ENCODE measurements around the gene FGFR2. TPM values are rescaled to one million over a fixed set of nuclear protein-coding genes. Genes with fewer than 3 reads are reported as not detected.

Gene FGFR2
- total and polyA plus RNA-seq, 2 donors (not counting 3 experiments of a cell fraction or from before 2014, with no cell fraction given): 0.06 TPM; not detected in 1

GRCh38 chr10:121572859-121573537 lies 25.2 kb downstream of the FGFR2 start:
- Histone ChIP-seq H3K9me3 (replicated peaks; ENCODE audit: control insufficient read depth, insufficient read depth, low read length) (no peaks in the 10 kb centered on the region), H2AFZ (ENCODE audit: low read depth, low read length) (no peak overlapping the region), H3K27me3 (ENCODE audit: control insufficient read depth in 2 of 2, insufficient read depth in 2 of 2, low read length in 2 of 2) (no peaks in the 10 kb centered on the region), H3K9ac (replicated peaks; ENCODE audit: extremely low read depth, insufficient read depth, low read length) (no peak overlapping the region), H3K9me1 (replicated peaks; ENCODE audit: control insufficient read depth, extremely low read depth, insufficient read depth, low read length) (no peaks in the 10 kb centered on the region), H3K36me3 (ENCODE audit: control insufficient read depth in 2 of 2, extremely low read depth in 1 of 2, insufficient read depth in 2 of 2, low read length in 2 of 2) (no peaks in the 10 kb centered on the region), H3K4me3 (replicated peaks in 1 of 3; ENCODE audit: insufficient read depth in 1 of 3, low read depth in 1 of 3, low read length in 3 of 3) (no peak overlapping the region), H4K20me1 (replicated peaks; ENCODE audit: control insufficient read depth, extremely low read depth, insufficient read depth, low read length) (no peaks in the 10 kb centered on the region), H3K79me2 (ENCODE audit: control insufficient read depth, insufficient read depth, low read length) (no peaks in the 10 kb centered on the region), H3K4me1 (ENCODE audit: control insufficient read depth, extremely low read depth, insufficient read depth, low read length) (no peaks in the 10 kb centered on the region), H3K4me2 (ENCODE audit: insufficient read depth, low read length) (no peak overlapping the region), H3K27ac (ENCODE audit: insufficient read depth, low read depth, low read length) (no peak overlapping the region)
- ChIA-PET POLR2A (no interaction called here), CTCF (no interaction called here)
- intact Hi-C loops (cut with micrococcal nuclease): no loop called here
- DNase-seq (ENCODE audit: low read depth, low spot score): no peak
- dilution Hi-C loops (cut with MboI; ENCODE audit: extremely low pct_ligation_motif_present, low sequenced_read_pairs): no loop called here
- no peak for FAIRE-seq
- no TSS peak for BruUV-seq (replicated peaks)
- TF ChIP-seq GATA2 (IDR thresholded peaks at IDR 0.05; ENCODE audit: insufficient read depth, insufficient read length, low read depth, low read length): no peak
- TF ChIP-seq MYC (IDR thresholded peaks at IDR 0.05; ENCODE audit: low read depth, low read length): no peak
- no peak for TF ChIP-seq JUN (IDR thresholded peaks at IDR 0.05; ENCODE audit: borderline replicate concordance, insufficient read depth, insufficient read length, low read depth)
- TF ChIP-seq POLR2AphosphoS5 (IDR thresholded peaks at IDR 0.05; ENCODE audit: insufficient read depth, low read depth, low read length): no peak
- TF ChIP-seq FOS (IDR thresholded peaks at IDR 0.05; ENCODE audit: borderline replicate concordance, insufficient read depth, low read length): no peak
- TF ChIP-seq CTCF (IDR thresholded peaks at IDR 0.05; ENCODE audit: extremely low read depth in 1 of 2, insufficient read depth in 1 of 2, low read depth in 1 of 2, low read length in 2 of 2): no peak
- no peak for TF ChIP-seq MAX (IDR thresholded peaks at IDR 0.05; ENCODE audit: insufficient read depth, insufficient read length)
- no peak for TF ChIP-seq POLR2A (IDR thresholded peaks at IDR 0.05; ENCODE audit: low read depth, low read length)
- no peak for TF ChIP-seq EZH2 (IDR thresholded peaks at IDR 0.05; ENCODE audit: borderline replicate concordance, low read depth, low read length, severe bottlenecking)
